CD4-positive, alpha-beta T cell treated with Interleukin-2 at 100 ng/mL for 4 hours (primary cell): ENCODE results near the gene BTNL3.
"Not testable (repeated sequence)": the region's sequence is repeated elsewhere in the genome, so short reads cannot be mapped to it uniquely, and the experiment has no call there.

Experiments
- DNase-seq: peaks from one replicate; pipeline ENCODE4 v3.0.0-alpha.2; 2020; ENCODE audit warnings: low spot score

The BTNL3 gene, protein sequence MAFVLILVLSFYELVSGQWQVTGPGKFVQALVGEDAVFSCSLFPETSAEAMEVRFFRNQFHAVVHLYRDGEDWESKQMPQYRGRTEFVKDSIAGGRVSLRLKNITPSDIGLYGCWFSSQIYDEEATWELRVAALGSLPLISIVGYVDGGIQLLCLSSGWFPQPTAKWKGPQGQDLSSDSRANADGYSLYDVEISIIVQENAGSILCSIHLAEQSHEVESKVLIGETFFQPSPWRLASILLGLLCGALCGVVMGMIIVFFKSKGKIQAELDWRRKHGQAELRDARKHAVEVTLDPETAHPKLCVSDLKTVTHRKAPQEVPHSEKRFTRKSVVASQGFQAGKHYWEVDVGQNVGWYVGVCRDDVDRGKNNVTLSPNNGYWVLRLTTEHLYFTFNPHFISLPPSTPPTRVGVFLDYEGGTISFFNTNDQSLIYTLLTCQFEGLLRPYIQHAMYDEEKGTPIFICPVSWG

DNA sequence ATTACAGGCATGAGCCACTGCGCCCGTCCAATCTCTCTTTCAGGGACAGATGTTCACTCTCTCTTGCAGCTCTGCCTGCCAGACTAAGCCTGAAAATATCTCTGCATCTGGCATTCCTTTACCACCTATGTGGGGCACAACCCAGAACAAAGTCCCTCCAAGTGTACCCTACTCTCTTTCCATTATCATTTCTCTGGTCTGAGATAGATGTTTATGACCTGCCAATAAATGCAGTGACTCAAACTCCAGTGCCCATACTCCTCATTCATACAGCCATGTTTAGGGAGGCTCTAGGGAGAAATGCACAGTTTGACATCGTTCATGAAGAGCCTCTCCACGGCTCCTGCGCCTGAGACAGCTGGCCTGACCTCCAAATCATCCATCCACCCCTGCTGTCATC, at the start of gene BTNL3:
Gene BTNL3, plus strand, starts transcription at position 255 of the 400 bp plus-strand sequence. CDS start 183 bp downstream, outside the sequence.
- no peak for DNase-seq

DNA sequence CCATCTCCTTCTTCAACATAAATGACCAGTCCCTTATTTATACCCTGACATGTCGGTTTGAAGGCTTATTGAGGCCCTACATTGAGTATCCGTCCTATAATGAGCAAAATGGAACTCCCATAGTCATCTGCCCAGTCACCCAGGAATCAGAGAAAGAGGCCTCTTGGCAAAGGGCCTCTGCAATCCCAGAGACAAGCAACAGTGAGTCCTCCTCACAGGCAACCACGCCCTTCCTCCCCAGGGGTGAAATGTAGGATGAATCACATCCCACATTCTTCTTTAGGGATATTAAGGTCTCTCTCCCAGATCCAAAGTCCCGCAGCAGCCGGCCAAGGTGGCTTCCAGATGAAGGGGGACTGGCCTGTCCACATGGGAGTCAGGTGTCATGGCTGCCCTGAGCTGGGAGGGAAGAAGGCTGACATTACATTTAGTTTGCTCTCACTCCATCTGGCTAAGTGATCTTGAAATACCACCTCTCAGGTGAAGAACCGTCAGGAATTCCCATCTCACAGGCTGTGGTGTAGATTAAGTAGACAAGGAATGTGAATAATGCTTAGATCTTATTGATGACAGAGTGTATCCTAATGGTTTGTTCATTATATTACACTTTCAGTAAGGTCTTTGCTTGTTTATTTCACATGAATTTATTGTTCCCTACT, 38.2 kb upstream of the BTNL3 start:
- no peak for DNase-seq

DNA sequence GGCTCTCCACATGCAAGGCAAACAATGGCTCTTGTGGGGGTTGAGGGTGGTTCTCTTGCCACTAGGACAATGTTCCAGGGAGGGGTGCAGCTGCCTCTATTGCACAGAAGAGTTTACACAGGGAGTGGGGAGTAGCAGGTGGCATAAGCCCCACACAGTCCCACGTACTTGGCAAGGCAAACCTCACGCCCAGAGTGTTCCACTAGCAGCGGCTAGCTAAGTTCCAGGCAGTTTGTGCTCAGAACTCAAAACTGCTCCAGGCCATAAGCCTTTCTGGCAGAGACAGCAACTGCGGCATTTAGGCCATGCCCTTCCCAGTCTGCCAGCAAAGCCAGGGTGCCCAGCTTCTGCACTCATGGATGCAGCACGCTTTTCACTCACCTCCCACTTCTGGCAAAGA, 29.0 kb upstream of the BTNL3 start:
- no peak for DNase-seq

DNA sequence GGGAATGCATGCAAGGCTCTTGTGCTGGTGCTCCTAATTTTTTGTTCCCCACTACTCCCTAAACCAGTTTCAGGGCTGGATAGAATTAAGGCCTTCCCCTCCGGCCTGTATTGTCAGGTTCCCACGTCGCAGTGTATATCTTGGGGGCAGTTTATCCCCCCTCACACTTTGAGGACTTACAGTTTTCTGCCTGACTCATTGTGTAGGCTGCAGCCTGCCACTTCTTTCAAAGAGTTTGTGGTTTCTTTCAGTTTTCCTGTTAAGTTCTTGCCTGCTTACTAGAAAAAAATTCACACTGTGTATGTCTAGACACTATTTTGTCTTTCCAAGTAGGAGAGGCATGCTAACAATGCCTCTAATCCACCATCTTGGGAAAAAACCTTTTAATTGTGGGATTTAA, 28.4 kb upstream of the BTNL3 start:
- DNase-seq, result no peak

DNA sequence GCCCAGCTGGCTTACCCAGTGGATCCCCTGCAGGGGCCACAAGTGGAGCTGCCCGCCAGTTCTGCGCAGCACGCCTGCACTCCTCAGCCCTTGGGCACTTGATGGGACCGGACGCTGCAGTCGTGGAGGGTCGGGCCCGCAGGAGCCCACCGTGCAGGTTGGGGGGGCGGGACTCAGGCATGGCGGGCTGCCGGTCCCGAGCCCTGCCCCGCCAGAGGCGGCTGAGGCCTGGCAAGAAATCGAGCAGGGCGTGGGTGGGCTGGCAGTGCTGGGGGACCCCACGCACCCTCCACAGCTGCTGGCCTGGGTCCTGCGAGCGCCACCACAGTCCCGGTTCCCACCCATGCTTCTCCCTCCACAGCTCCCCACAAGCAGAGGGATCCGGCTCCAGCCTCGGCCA, 19.2 kb upstream of the BTNL3 start:
- DNase-seq, result no peak

DNA sequence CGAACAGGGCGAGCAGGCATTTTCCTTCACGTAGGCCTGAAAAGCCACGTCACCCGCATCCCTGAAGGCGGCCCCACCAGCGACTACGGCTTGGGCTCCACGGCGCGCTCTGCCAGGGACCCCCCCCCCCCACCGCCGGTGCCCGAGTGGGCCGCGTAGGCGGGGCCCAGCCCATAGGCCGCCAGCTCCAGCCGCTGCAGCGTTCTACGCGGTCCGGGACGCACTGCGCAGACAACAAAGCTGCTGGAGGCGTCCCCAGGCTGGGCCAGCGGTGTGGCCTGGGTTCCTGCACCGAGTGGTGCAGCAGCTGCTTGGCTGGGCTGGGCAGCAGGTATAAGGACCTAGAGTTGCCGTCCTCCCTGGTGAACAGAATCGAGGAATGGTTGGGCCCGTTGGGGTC, 18.3 kb upstream of the BTNL3 start:
- DNase-seq, result no peak

DNA sequence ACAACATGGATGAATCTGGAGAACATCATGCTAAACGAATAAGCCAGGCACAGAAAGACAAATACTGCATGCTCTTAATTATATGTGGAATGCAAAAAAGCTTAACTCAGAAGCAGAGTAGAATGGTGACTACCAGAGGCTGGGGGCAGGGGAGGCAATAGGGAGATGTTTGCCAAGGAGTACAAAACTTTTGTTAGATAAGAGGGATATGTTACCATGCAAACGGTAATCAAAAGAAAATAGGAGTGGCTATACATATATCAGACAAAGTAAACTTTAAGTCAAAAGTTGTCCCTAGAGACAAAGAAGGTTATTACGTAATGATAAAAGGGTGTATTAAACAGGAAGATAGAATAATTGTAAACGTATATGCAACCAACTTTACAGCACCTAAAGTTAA, 17.8 kb upstream of the BTNL3 start:
- DNase-seq, result no peak

DNA sequence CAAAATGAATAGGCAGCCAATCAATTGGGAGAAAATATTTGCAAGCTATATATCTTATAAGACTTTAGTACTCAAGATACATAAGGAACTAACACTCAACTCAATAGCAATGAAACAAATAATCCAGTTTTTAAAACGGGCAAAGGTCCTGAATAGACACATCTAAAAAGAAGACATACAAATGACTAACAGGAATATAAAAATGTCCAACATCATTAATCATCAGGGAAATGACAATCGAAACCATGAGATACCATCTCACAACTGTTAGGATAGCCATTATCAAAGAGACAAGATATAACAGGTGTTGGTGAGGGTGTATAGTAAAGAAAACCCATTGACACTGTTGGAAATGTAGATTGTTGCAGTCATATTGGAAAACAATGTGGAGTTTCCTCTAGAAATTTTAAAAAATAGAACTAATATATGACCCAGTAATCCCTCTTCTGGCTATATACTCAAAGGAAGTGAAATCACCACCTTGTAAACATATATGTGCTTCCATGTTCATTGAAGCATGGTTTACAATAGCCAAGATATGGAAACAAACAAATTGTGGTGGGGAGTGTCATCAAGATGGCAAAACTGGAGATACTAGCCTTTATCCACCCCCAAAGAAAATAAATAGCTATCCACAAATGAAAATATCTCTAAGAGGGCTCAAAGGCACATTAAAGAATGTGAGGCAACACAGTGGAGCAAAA, 13.9 kb upstream of the BTNL3 start:
- DNase-seq, result no peak

DNA sequence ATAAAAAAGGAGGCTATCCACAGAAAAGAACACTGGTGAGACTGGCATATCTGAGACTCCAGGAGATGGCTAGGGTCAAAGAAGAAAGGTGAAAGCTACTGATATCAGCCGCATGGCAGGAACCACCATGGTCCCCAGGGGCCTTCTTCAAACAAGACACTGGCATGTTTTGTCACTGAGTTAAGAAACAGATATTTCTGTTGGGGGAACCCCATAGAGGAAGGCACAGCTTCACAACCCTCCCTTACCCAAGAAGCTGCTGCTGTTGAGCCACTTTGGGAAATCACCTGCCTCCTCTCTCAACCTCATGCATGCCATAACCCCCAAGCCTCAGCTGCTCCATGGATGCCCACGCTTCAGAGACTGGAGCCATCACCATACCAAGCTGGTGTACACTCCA, 13.3 kb upstream of the BTNL3 start:
- no peak for DNase-seq

DNA sequence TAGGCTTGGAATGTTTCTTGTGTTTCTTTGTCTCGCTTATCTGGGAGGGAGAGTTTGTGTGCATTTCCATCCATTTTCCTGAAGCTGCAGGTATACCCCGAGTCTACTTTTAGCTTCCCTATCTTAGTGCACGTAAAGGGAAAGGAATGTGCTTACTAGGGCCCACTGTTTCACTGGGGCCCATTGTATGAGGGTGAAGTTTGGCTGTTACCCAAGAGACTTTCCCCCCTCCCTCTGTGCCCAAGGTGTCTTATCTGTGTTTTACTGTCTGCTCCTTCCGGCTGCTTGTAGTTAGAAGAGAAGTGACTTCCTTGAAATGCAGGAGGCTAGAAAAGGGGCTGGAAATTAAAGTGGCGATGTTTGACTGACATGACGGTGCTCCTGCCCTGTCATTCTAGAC, 12.1 kb upstream of the BTNL3 start:
- no peak for DNase-seq

DNA sequence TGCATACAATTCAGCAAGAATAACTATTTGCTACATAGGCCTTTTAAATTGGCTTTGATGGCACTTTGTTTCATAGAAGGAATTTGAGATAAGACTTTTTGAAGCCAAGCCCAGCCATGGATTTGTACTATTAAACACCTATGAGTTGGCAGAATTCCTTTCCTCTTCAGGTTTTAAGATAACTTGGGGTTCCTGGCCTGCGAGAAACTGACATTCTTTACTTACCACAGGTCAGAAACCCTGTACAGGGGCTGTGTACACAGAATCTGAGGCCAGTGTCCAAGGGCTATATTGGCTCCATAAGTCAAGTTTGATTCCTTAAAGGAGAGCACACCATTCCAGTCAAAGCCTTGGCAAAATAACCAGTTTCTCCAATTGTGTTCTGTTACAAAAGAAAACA, 10.8 kb upstream of the BTNL3 start:
- DNase-seq, result no peak

DNA sequence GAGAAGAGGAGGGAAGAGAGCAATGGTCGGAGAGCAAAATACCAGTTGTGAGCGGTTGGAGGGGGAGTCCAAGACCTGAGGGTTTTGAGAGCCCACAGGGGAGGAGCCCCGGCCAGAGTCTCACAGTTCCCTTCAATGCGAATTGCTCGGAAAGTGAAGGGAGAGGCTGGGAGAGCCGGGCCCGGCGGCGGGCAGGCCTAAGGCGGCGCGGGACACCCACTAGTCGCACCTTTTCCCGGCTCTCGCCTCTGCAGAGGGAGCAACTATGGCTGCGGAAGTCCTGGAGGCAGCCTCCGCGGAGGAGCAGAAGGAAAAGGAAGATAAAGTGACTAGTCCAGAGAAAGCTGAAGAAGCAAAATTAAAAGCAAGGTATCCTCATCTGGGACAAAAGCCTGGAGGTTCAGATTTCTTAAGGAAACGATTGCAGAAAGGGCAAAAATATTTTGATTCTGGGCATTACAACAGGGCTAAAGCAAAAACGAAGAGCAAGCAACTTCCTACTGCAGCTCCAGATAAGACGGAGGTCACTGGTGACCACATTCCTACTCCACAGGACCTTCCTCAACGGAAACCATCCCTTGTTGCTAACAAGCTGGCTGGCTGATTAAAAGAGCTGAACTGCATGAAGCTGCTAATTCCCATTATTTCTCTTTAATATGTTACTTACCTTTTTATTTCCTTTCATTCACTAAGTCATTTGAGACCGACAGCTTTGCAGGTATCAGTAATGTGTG, 6.5 kb upstream of the BTNL3 start:
- DNase-seq, result no peak

DNA sequence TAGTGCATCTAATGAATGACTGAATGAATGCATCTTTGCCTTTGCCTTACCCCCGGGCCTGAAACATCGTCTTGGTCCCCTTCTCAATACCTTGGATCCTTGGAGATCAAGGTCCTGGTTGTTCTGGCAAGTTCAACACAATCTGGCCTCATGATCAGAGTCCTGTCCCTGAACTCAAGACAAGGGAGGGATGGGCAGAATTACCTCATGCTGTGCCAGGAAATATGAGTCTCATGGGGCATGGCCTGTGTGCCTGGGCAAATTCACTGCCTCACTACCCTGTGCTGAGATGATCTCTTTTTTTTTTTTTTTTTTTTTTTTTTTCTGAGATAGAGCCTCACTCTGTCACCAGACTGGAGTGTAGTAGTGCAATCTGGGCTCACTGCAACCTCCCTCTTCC, 630 bp upstream of the BTNL3 start:
- DNase-seq, result no peak

DNA sequence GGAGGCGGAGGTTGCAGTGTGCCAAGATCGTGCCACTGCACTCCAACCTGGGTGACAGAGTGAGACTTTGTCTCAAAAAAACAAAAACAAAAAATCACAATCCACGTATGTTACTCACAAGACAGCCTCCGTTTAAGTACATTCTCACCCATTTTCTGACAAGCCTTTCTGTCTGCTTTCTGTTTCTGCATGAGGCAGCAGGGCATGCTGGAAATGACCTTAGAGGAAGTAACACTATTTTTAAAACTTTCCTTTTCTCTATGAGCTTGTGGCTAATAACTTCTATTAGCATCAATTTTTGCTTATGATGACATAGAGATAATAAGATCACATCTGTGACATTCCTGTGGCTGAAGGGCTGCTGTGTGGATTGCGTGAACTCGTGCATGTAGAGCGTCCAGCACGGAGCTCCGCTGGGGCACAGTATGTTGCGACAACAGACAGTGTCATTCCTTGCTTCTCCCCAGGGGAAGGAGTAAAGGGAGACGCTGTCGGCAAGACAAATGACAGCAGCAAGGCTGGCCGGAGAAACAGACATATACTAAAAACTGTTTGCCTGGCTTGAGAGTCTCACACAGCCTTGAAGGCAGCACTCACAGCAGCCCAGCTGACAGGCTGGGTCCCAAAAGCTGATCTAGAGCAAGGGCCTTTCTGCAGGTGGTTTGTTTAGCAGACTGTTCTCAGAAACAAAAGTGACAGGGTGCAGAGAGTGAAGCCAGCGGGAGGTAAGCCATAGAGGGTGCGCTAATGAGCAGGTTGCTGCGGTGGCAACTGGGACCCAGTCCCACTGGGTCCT, 1.6 kb downstream of the BTNL3 start:
- no peak for DNase-seq

DNA sequence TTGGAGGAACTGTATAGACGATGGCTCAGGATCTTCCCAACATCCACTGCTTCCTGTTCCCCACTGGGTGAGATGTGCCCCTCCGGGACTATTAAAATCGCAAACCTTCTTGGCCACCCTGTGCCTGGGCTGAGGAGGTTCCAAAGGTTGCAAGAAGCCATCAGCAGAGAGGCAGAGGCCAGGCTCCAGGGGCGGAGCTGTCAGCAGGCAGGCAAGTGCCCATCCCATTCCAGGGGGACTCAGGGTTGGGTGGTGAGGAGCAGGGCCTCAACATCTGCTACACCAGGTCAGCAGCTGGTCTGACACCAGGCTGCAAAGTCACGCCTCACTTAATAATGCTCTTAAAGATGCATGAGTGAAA, 2.2 kb downstream of the BTNL3 start:
- DNase-seq, result no peak

DNA sequence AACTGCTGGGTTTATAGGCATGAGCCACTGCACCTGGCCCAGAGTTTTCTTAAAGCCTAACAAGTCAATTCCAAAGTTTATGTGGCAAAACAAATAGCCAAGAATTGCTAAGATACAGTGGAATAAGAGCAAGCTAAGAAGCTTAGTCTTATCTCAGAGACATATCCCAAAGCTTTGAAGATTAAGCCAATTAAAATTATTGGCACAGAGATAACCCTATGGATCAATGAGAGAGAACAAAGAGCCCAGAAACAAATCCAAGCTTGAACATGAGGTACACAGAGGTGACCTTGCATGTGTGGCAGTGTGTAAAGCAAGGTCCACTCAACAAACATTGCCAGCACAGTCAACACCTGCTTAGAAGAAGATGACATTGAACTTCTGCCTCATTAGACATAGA, 13.3 kb downstream of the BTNL3 start:
- DNase-seq, result no peak

DNA sequence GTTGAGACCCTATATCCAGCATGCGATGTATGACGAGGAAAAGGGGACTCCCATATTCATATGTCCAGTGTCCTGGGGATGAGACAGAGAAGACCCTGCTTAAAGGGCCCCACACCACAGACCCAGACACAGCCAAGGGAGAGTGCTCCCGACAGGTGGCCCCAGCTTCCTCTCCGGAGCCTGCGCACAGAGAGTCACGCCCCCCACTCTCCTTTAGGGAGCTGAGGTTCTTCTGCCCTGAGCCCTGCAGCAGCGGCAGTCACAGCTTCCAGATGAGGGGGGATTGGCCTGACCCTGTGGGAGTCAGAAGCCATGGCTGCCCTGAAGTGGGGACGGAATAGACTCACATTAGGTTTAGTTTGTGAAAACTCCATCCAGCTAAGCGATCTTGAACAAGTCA, 17.1 kb downstream of the BTNL3 start:
- DNase-seq, result no peak

DNA sequence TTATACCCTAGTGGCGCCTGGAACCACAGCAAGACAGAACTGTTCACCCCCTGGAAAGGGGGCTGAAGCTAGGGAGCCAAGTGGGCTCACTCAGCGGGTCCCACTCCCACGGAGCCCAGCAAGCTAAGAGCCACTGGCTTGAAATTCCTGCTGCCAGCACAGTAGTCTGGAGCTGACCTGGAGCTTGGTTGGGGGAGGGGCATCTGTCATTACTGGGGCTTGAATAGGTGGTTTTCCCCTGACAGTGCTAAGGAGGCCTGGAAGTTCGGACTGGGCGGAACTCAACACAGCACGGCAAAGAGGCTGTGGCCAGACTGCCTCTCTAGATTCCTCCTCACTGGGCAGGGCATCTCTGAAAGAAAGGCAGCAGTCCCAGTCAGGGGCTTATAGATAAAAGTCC, 19.5 kb downstream of the BTNL3 start:
- DNase-seq, result no peak

DNA sequence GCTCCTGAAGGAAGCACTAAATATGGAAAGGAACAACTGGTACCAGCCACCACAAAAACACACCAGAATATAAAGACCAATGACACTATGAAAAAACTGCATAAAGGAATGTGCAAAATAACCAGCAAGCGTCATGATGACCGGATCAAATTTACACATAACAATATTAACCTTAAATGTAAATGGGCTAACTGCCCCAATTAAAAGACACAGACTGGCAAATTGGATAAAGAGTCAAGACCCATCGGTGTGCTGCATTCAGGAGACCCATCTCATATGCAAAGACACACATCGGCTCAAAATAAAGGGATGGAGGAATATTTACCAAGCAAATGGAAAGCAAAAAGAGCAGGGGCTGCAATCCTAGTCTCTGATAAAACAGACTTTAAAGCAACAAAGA, 21.4 kb downstream of the BTNL3 start:
- not testable (repeated sequence) for DNase-seq

DNA sequence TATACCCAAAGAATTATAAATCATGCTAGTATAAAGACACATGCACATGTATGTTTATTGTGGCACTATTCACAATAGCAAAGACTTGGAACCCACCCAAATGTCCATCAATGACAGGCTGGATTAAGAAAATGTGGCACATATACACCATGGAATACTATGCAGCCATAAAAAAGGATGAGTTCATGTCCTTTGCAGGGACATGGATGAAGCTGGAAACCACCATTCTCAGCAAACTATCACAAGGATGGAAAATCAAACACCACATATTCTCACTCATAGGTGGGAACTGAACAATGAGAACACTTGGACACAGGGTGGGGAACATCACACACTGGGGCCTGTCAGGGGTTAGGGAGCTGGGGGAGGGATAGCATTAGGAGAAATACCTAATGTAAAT, 26.0 kb downstream of the BTNL3 start:
- not testable (repeated sequence) for DNase-seq

DNA sequence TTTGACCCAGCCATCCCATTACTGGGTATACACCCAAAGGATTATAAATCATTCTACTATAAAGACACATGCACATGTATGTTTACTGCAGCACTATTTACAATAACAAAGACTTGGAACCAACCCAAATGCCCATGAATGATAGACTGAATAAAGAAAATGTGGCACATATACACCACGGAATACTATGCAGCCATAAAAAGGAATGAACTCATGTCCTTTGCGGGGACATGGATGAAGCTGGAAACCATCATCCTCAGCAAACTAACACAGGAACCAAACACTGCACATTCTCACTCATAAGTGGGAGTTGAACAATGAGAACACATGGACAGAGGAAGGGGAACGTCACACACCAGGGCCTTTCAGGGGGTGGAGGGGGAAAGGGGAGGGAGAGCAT, 28.8 kb downstream of the BTNL3 start:
- DNase-seq, result not testable (repeated sequence)

DNA sequence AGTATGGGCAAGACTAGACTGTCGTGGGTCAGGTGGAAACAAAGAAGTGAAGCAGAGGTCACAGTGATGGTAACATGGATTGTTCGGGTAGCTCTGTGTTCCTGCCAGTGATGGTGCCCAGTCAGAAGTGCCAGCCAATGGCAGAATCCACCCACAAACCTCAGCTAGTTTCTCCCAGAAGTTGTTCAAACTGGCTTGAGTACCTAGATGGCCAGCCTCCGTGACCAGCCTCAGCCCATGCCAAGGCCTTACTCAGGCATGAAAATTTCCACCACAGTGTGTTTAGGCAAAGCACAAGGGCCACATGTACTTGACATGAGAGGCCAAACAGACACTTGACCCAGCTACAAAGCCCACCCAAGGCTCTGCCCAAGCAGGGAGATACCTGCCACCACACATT, 32.0 kb downstream of the BTNL3 start:
- DNase-seq, result no peak
